HG03571 (cell line): ENCODE results near the gene IQGAP2.
"Not testable (repeated sequence)": the region's sequence is repeated elsewhere in the genome, so short reads cannot be mapped to it uniquely, and the experiment has no call there.

Experiments used
- ATAC-seq: cut with Tn5 transposase; IDR thresholded peaks from one replicate; pipeline ENCODE4 v1.9.1; 2021; ENCODE audit not compliant: unreplicated experiment

The IQGAP2 gene

DNA sequence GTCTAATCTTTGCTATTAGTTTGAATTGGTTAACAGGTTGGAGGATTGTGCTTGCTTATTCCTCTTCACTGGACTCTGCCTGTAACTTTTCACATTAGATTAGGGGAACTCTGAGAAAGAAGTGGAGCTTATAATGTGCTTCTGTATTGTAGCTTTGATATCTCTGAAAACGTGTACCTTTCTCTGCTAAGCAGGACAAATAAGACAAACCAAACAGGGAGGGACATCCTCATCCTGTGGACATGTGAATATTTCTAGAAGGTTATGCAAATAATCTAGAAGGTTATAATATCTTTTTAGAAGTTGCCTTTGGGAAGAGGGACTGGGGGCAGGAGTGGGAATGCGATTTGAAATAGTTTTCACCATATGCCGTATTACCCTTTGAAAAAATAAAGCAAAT is 11.7 kb downstream of the IQGAP2 start:
- ATAC-seq = no peak

DNA sequence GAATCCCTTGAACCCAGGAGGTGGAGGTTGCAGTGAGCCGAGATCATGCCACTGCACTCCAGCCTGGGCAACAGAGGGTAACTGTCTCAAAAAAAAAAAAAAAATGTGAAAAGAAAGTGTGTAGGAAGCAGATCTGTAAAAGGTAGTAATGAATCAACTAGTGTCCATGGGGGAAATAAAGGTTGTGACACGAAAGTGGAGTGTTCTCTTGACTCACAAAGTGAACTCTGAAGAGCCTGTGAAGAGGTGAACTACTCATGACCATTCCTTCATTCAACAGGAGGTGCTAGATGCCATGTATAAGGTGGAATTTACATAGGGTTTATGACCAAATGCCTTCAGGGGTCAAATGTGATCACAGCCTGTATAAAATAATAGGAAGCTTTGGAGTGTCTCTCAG is 12.8 kb downstream of the IQGAP2 start:
- no peak for ATAC-seq

DNA sequence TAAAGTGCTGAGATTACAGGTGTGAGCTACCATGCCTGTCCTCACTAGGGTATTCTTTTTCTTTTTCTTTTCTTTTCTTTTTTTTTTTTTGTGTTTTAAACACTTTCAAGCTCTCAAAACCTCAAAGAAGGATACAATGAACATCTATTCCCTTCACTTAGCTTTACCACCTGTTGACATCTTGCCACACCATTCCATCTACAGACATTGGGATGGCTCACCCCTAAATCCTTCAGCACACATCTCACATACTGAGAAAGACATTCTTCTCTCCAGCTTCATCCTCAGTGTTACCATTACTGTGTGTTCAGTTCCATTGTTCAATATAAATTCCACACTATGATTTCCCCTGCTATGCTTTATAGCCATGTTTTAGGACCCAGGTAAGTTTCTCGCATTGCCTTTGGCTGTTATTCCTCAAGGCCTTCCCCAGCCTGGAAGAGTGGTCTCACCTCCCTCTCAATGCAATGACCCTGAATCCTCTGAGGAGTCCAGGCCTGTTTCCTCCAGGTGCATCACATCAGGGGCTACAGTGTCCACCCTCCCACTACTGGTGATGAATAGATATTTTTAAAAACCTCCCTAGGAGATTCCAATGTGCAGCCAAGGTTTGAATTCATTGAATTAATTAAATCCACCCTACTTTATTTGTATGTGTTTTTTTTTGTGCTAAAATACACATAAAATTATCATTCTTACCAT is 16.7 kb downstream of the IQGAP2 start:
- no peak for ATAC-seq

DNA sequence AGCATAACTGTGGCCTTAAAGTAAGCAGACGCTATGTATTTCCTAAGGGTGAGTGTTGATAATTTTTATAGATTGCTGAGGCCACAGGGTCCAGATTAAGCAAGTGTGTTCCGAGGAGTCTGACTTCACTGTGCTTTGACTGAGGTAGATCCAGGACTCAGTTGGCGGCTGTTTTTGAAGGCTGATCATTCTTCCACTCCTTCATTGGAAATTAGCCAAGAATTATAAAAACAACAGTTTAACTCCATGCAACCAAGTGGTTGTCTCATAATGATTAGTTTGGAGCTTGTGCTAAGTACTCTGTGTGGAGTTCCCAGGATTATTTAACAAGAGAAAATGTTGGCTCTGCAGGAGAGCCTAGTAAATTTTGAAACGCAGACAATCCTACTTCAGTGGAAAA is 19.1 kb downstream of the IQGAP2 start:
- no peak for ATAC-seq

DNA sequence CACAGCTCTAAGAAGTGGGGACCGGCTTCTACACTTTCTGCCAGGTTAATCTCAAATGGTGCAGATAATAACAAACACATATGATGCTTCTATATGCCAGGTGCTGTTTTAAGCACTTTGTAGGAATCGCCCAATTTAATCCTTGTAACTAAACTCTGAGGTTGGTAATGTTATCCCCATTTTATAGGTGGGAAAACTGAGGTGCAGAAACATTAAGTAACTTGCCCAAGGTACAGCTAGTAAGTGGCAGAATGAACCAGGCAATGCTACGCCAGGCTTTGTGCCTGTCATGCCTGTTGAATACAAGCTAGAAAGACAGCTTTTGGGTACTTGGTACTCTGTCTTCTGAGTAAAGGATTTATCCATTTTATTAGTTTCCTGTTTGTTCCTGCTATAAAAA is 19.7 kb downstream of the IQGAP2 start:
- no peak for ATAC-seq

DNA sequence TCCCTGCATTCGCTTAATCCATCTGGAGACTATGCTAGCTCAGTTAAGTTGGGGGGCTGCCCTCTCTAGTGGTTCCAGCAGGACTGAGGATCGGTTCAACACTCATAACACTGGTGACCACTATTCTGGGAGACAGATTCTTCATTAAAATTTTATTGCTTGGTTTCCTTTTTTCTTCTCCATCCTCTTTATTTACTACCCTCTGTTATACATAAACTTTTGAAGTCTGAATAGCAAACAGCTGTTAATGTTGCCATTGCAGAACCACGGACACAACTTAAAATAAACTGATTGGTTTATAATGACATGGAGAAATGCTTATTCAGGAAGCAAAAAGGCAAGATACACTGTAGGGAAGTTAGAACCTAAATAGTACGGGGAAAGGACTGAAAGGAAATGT is 22.1 kb downstream of the IQGAP2 start:
- no peak for ATAC-seq

DNA sequence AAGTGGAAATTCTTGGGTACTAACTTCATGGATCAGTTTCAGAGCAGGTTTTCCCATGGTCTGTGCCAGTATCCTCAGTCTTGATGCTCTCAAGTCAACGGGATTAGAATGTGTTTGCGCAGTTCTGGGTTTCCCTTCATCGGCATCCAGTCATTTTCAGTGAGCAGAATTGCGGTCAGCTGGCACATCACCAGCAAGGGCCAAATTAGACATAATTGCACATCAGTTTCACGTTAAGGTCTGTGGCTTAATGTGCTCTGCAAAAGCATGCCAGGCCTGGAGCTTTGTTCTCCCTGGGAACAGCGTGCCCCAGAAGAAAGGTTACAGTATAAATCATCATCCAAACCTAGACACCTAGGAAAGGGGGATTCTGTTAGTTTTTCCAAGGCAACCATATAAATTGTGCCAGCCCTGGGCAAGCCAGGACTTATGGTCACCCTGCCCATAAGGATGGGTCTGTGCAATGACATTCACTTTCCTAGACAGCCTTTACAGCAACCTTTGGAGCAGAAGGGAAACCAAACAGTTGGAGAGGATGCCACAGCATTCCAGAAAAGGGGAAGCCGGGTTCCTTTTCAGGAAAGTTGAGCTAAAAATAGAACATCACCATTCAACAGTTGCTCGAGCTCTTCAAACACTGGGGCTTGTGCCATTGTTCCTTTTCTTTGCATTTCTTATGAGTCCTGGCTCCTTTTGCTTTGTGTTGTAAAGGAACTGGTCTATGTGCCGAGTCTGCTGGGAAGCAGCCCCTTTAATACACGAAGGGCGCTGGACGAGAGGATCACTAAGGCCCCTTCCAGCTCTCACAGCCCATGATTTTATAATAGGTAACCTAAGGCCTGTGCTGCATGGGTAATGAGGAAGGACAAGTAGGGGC is 23.1 kb downstream of the IQGAP2 start:
- no peak for ATAC-seq

DNA sequence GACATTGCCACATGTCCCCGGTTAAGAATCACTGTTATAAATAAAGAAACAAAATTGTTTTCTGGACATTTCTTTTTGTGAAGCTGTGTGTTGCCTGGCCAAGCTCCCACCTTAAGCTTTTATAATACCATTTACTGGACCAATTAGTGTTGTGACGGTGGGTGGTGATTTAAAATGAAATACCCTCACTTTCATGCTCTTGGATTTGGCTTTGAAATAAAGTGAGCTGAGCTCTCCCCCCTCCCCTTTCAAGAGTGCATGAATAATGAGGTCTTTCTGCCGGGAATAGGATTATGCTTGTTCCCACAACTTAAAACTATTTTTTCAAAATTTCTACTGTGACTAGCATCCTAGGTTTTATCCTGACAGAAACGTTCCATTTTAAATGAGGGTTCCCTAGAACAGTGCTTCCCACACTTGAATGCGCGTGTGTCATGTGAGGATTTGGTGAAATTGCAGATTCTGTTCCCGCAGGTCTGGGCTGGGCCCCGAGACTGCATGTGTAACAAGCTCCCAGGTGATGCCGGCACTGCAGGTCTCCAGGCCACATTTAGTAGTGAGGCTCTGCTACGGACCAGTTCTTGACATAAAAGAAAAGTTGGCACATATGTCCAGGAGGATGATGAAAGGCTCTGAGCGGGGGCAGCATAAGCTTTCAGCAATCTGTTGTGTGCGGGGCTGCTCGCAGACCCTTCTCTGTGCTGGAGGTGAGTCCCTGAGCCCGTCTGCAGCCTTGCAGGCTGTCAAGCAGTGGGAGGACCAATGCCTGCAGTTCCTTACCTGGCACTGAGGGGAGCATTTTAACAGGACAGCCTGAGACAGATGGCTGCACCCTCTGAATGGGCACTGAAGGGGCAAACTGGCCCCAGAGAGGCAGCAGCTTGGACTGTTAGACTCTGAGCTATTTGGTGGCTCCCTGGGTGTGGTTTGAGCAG is 24.4 kb downstream of the IQGAP2 start:
- no peak for ATAC-seq

DNA sequence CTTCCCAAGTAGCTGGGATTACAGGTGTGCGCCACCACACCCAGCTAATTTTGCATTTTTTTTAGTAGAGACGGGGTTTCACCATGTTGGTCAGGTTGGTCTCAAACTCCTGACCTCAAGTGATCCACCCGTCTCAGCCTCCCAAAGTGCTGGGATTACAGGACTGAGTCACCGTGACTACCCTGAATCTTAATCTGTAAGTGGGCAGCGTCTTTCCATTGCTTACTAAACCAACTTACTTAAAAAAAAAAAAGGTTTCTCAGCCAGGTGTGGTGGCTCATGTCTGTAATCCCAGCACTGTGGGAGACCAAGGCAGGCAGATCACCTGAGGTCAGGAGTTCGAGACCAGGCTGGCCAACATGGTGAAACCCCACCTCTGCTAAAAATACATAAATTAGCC is 25.5 kb downstream of the IQGAP2 start:
- ATAC-seq = not testable (repeated sequence)

DNA sequence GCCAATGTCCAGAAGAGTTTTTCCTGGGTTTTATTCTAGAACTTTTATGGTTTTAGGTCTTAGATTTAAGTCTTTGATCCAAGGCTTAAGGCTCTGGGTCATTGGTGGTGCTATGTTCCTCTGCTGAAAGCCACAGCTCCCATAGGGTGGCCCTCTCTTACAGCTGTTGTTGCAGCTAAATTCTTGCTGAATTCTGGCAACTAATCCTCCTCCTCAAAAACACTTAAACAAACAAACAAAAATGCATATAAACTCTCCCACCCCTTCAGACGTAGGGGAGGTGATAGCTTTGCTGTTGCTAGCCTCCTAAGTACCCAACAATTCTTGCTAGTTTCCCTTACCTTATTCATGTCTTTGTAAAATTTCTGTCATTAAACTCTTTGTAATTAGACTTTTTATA is 30.2 kb downstream of the IQGAP2 start:
- ATAC-seq = no peak

DNA sequence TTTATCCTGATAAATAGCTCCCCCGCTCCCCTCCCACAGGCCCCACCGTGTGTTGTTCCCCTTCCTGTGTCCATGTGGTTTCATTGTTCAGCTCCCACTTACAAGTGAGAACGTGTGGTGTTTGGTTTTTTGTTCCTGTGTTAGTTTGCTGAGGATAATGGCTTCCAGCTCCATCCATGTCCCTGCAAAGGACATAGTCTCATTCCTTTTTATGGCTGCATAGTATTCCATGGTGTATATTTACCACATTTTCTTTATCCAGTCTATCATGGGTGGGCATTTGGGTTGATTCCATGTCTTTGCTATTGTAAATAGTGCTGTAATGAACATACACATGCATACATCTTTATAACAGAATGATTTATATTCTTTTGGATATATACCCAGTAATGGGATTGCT is 34.4 kb downstream of the IQGAP2 start:
- ATAC-seq = not testable (repeated sequence)

DNA sequence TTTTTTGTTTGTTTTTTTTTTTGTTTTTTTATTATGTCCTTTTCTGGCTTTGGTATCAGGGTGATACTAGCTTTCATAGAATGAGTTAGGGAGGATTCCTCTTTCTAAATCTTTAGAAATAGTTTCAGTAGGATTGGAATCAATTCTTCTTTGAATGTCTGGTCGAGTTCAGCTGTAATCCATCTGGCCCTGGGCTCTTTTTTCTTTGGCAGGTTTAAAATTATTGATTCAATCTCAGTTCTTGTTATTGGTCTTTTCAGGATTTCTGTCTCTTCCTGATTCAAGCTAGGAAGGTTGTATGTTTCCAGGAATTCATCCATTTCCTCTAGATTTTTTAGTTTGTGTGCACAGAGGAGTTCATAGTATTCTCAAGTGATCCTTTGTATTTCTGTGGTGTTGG is 34.9 kb downstream of the IQGAP2 start:
- no peak for ATAC-seq

DNA sequence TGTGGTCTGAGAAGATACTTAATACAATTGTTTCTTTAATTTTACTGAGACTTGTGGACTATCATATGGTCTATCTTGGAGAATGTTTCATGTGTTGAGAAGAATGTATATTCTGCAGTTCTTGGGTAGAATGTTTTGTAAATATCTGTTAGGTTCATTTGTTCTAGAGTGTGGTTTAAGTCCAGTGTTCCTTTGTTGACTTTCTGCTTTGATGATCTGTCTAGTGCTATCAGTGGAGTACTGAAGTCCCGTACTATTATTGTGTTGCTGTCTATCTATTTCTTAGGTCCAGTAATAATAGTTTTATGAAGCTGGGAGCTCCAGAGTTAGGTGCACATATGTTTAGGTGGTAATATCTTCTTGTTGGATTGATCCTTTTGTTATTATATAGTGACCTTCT is 36.1 kb downstream of the IQGAP2 start:
- no peak for ATAC-seq

DNA sequence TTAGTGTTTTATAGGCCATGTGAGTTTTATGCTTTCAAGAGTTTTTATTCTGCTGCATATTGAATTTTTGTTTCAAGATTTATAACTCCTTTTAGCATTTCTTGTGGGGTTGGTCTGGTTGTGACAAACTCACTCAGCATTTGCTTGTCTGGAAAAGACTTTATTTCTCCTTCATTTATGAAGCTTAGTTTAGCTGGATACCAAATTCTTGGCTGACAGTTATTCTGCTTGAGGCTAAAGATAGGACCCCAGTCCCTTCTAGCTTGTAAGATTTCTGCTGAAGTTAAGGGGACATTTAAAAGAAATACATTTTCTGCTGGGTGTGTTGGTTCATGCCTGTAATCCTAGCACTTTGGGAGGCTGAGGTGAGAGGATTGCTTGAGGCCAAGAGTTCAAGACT is 36.8 kb downstream of the IQGAP2 start:
- no peak for ATAC-seq

DNA sequence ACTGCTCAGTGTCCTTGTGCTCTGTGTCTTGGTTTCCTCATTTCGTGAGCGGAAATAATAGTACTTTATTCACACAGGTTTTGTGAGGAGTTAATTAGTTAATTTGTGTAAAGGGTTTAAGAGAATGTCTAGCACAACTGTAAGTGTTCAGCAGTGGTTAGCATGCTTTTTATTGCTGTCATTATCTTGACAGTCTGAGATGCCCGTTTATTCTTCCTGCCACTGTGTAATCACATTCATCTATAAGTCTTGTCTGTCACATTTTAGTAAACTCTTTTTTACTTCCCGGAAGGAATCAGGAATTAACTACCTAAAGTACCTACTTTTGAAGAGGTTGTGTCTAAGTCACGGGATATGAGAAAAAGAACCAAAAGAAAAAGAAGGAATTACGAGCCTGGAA is 38.0 kb downstream of the IQGAP2 start:
- ATAC-seq = no peak

DNA sequence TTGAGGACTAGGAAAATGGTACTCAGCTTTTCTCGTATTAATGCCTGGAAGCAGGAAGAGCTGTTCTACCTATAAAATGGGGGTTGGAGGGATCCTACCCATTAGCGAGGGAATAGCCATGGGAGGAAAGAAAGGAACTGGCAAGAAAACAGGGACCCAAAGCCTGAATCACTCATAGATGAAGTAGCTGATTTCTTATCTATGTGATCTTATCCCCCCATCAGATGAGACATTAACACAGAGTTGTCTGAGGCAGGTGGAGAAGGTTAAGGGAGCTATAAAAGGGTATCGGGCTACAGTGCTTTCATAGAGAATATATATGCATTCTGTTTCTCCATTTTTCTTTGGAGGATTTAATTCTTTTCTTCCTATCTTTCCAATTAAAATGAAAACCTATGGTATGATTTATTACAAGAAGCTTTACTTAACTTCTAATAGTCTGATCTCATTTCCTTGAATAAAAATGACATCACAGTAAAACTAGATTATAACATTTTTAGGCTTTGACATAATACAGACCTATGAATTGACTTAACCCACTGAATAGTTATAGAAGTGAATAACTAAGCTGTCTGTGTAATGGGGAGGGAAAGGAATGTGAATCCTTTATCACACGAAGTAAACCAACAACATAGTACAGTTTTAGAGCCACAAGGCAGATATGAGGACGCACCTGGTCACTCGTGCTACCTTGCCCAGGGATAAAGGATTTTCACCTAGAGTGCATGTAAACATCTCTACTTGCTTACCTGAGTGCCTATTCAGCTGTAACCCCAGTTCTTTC is 39.0 kb downstream of the IQGAP2 start:
- ATAC-seq = no peak

DNA sequence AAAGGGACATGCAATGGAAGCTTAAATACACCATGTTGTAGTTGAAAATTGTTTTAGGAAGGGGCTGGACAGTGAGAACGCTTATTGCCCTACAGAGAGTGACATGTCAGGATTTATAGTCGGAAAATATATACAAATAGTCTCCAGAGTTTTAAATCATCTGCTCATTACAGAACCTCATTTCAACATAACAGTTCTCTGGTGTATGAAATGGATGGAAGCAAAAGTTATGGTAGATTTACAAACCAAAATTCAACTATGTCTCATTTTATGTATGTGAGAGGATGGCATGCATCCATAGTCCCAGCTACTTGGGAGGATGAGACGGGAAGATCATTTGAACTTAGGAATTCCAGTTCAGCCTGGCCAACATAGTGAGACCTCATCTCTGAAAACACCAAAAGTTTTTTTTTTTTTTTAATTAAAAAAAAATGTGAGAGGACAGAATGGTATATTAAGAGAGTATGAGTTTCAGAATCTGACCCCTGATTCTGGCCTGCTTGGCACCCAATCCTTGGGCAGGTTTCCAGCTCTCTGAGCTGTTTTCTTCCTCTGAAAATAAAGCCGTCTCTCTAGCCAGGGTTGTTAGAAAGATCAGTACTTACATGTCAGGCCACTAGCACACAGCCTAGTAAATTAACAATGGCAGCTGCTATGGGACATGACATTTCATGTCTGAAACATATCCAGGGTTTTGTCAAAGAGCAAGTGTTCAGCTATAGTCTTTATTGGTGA is 40.1 kb downstream of the IQGAP2 start:
- ATAC-seq = no peak

DNA sequence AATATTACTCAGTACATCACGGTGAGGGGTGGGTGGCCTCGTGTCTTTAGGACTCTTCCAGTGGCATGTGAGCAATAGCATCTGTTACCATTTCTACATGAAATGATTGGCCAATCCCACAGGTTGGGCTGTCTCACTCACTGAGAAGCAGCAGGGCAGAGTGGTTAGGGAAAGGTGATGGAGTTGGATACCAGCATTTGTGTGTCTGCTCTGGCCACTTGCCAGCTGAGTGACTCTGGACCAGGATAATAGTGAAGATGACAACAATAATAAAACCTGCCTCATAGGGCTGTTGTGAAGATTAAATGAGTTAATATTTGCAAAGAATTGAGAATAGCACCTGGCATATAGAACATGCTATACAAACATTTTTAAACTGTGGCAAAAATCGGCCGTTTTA is 42.0 kb downstream of the IQGAP2 start:
- ATAC-seq = no peak

DNA sequence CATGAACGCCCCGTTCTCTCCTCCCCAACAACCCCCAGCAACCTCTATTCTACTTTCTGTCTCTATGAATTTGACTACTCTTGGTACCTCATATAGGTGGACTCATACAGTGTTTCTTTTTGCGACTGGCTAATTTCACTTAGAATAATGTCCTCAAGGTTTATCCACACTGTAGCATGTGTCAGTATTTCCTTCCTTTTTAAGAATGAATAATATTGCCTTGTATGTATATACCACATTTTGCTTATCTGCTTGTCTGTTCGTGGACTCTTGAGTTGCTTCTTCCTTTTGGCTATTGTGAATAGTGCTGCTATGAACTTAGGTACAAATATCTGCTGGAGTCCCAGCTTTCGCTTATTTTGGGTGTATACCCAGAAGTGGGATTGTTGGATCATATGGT is 42.7 kb downstream of the IQGAP2 start:
- no peak for ATAC-seq

DNA sequence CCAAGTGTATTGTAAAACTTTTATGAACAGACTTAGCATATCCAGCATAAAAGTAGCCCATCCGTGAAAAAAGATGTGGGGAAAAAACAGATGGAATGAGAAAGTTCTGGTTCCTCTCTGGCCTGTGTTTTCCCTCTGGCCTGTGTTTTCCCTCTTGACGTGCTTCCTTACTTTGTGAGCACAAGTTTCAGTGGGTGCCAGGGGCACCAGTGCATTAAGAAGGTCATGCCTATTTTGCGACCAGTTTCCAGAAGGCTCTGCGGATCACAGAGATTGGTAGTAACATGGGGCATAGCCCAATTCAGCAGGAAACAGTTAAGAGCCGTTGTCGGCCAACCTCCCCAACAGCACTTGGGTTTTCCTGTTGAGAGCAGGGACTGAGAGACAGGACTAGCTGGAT is 43.7 kb downstream of the IQGAP2 start:
- no peak for ATAC-seq
